NCI-H524 treated with DMSO at 0.1 percent for 48 hours (cell line): ENCODE data around the gene LIX1.

Experiments used
- DNase-seq: peaks from one replicate; lab custom pipeline; 2025; lab: John Stamatoyannopoulos, UW

LIX1 gene

GRCh38 chr5:97074859-97075489 lies 67.4 kb downstream of the LIX1 start:
- DNase-seq, result no peak

GRCh38 chr5:97073420-97073819 lies 69.0 kb downstream of the LIX1 start:
- no peak for DNase-seq

GRCh38 chr5:97072696-97073095 lies 69.7 kb downstream of the LIX1 start:
- no peak for DNase-seq

- DNase-seq, result no peak
Measured at GRCh38 chr5:97071993-97072392, 70.4 kb downstream of the LIX1 start.

GRCh38 chr5:97071101-97071500 lies 71.3 kb downstream of the LIX1 start:
- no peak for DNase-seq

- DNase-seq, result no peak
Measured at GRCh38 chr5:97070234-97070633, 72.2 kb downstream of the LIX1 start.

GRCh38 chr5:97067296-97067850 lies 75.0 kb downstream of the LIX1 start:
- no peak for DNase-seq

- no peak for DNase-seq
Measured at GRCh38 chr5:97065475-97065874, 76.9 kb downstream of the LIX1 start.

GRCh38 chr5:97063251-97063650 lies 79.2 kb downstream of the LIX1 start:
- no peak for DNase-seq

- no peak for DNase-seq
Measured at GRCh38 chr5:97062046-97062445, 80.4 kb downstream of the LIX1 start.

GRCh38 chr5:97056263-97056662 lies 86.1 kb downstream of the LIX1 start:
- DNase-seq, result no peak

GRCh38 chr5:97049175-97049574 lies 93.2 kb downstream of the LIX1 start:
- DNase-seq, result no peak

GRCh38 chr5:97047076-97047475 lies 95.3 kb downstream of the LIX1 start:
- no peak for DNase-seq

GRCh38 chr5:97046270-97046982 lies 96.0 kb downstream of the LIX1 start:
- DNase-seq, result no peak

- DNase-seq, result no peak
Measured at GRCh38 chr5:97044052-97044451, 98.4 kb downstream of the LIX1 start.

- no peak for DNase-seq
Measured at GRCh38 chr5:97043511-97043910, 98.9 kb downstream of the LIX1 start.

GRCh38 chr5:97042996-97043395 lies 99.4 kb downstream of the LIX1 start:
- DNase-seq, result no peak
